CD4-positive, alpha-beta T cell treated with Interleukin-1 beta for 1 hour (primary cell): ENCODE measurements around the gene CLCN2.
A peak's percentile ranks its signal among the peaks of the same experiment; 100 is the strongest.

Source experiments
- DNase-seq, 2 donors: peaks; one replicate each; pipeline ENCODE4 v3.0.0-alpha.2; 2020 to 2022

Gene CLCN2

DNA sequence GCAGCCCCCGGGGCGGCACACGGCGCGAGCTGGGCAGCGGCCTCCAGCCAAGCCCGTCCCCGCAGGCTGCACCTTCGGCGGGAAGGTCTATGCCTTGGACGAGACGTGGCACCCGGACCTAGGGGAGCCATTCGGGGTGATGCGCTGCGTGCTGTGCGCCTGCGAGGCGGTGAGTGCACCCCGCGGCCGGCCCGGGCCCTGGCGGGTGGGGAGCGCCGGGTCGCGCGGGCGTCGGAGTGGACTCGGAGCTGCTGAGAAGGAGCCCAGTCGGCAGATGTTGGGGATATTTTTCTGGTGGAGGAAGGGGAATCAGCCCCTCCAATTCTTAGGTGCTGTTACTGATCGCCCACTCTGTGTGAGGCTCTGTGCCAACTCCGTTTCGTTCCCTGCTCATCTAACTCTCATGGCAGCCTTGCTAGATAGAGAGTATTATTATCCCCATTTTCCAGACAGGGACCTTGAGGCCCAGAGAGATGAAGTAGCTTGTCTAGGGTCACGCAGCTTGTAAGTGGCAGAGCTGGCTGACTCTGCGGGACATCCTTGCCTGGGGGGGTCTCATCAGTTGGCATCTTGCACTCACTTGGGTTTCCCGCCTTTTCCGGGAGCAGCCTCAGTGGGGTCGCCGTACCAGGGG is 19.3 kb upstream of the CLCN2 start:
- no peak for DNase-seq

DNA sequence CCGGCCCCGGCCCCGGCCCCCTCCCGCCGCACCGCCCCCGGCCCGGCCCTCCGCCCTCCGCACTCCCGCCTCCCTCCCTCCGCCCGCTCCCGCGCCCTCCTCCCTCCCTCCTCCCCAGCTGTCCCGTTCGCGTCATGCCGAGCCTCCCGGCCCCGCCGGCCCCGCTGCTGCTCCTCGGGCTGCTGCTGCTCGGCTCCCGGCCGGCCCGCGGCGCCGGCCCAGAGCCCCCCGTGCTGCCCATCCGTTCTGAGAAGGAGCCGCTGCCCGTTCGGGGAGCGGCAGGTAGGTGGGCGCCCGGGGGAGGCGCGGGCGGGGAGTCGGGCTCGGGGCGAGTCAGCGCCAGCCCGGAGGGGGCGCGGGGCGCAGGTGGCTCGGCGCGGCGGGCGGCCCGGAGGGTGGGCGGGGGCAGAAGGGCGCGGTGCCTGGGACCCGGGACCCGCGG is 18.8 kb upstream of the CLCN2 start:
- peak in 1 of 2 donors; percentile 22 for DNase-seq

DNA sequence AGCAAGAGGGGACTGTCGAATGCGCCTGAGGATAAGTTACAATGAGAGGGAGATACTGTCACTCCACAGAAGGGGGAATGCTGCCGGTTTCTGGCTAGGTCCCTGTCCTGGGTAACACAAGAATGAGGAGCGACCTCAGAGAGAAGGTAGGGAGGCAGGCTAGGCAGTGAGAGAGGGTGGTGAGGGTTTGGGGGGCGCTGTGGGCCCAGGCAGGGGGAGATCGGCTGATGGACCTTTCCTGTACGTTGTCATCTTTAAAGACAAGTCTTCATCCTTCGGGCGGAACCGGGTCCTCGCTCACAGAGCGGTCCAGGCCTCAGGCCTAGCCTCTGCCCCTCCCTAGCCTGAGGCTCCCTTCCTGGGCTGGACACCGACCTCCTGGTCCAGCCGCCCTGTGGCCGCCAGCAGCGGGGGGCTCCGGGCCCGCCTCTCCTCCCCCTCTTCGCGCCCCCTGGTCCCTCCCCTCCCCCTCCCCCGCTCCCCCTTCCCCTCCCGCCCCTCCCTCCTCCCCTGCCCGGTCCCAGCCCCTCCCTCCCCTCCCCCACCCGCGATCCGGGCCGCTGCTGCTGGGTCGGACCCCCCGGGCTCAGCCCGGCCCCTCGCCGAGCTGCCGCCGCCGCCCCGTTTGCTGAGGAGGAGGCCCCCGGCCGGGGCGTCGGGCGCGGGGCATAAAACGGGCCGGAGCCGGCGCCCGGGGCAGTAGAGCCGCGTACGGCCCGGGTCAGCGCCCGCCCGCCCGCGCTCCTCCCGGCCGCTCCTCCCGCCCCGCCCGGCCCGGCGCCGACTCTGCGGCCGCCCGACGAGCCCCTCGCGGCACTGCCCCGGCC is 18.2 kb upstream of the CLCN2 start, which contains the start of gene CHRD:
Gene CHRD (plus strand): TSS at position 697 of the 827 bp plus-strand sequence. CDS start 265 bp downstream, outside the sequence.
- no peak for DNase-seq

DNA sequence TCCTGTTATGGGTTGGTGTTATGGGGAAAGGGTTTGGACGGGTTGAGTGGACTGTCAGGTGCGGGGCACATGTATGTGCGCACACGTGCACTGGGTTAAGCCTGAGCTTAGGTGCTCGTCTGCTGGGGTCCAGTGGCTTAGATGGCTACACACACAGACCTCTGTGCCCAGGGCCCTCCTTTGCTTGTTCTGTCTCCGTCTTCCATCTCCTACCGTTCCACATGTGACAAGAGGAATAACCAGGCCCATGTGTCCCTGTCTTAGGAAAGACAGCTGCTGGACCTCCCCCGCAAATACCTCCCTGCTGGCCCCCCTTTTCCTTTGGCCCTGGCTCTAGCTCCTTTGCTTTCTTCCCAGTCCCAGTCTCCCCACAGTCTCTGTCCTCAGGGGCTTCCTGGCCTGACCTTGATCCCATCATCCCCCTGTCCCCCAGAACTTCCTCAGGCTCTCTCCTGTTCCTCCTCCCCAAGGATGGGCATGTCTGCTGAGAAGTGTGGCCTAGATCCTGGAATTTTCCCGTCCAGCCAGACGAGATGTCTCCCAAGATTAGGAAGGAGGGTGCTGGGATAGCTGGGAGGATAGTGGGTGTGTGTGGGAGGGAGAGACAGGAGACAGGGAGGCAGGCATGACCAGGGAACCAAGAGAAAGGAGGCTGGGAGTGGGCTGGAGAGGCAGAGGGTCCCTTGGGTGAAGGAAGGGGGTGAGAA is 17.4 kb upstream of the CLCN2 start:
- DNase-seq: no peak

DNA sequence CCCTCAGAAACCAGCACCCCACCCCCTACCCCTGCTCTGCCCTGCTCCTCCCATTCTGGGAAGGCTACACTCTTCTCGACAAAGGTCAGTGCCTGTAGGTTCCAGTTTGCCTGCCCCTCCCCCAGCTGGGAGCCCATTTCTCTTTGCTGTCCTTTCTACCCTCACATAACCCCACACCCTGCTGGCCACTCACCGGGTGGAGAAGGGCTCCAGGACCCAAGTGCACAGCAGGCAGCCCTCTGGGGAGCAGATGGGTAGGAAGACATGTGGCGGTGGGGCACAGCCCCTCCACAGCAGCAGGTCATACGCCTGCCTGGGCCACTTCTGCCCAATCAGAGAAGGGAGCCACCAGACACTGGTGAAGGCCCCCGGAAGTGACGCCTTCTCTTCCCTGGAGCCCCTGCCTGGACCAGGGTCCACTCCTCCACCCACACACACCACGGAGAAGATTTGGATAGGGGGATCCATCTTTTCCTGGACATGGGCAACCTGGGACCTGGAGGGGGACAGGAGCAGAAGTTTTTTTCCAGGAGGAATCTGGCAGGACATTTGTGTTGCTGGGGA is 16.6 kb upstream of the CLCN2 start, which contains the start of gene THPO:
Gene THPO (minus strand): TSS at position 326 of the 564 bp plus-strand sequence. CDS start 1,948 bp downstream, outside the sequence.
- no peak for DNase-seq

DNA sequence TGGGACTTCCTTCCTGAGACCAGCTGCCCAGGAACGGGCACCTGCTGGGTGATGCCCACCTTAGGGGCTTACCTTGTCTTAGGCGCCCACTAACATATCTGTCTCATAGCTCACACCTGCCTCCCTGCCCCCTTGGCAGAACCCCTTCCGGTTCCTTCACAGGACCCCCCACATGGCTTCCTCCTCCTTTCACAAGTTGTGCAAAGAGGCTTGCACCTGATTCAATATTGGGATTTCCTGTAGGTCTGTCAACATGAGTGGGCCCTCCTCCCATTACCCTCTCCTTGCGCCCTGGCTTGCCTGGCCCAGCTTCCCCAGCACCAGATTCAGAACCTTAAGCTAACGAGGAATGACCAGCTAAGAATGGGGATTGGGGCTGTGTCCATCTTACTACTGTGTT is 16.0 kb upstream of the CLCN2 start:
- no peak for DNase-seq

DNA sequence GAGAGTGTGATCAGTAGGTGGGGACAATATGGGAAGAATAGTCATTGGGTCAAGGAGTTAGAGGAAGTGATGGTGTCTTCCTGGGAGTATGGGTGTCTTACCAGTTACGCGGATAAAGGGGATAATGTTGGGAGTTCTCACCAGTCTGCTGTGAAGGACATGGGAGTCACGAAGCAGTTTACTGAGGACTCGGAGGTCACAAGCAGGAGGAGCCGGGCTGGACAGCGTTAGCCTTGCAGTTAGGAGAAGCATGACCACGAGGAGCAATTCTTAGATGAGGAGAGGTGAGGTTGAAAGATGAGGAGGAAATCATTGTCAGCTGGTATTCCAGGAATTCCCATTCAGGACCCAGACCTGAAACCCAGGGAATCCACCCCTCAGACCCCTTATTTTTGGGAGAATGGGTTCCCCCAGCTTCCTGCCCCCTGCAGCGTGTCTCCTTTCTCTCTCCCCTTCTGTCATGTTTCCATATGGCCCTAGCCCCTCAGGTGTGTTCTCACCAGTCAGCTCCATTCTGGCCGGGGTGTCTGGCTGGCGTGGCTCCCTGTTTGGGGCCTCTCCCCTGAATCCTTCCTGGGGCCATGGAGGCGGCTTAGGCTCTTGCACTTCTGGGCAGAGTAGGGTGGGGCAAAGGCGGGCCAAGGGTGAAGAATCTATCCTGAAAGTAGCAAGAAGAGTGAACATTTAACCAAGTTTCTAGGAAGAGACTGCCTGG is 14.5 kb upstream of the CLCN2 start:
- no peak for DNase-seq

DNA sequence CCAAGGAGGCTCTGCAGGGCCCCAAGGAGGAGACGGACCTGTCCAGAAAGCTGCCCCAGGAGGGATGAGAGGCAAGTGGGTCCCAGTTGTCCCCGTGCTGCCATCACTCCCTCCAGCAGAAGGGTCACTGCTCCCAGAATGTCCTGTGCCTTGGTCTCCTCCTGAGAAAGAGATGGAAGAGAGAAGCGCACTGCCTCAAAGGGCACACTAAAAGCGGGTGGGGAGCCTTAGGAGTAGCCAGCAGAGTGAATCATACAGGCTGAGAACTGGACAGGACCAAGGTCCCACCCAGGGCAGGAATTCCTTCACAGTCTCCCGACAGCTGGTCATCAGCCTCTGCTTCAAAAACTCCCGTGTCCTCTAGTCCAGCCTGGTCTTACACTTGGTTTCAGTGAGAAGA is 12.0 kb upstream of the CLCN2 start:
- DNase-seq: no peak

DNA sequence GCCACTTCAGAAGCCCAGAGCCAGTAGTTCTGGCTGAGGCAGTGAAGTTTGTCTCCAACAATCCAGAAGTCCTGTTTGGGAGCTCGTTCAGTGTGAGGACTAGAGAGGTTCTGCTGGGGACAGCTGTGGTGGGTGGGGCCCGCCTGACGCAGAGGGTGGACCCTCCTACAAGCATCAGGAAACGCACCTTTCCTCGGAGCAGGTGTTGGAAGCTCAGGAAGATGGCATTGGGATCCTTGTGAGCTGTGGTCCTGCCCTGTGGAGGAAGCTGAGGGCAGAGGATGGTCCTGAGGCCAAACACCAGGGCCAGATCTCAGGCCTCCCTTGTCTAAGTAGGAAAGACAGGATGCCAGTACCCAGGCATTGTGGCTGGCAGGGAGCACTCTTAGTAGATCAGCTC is 11.5 kb upstream of the CLCN2 start:
- DNase-seq: no peak

DNA sequence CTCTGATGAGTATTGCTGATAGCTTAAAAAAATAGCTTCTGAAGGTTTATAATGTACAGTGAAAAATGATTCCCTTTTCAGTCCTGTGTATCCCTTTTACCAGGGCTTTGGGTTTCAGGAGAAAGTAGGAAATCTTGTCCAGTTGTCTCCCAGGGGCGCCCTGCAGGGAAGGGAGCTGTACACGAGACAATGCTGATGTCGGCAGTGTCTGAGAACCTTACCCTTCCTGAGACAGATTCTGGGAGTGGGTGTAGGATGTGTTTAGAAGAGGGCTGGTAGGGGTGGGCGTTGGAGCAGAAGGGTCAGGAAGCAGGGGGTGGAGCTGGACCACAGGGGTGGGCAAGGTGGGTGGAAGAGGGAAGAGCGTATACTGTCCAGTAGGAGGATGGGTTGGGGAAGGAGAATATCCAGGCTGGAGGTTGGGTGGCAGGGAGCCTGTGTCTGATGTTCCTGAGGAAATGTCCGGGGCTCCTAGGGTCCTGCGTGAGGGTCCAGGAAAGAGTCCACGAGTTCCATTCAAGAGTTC is 11.0 kb upstream of the CLCN2 start:
- DNase-seq: no peak

DNA sequence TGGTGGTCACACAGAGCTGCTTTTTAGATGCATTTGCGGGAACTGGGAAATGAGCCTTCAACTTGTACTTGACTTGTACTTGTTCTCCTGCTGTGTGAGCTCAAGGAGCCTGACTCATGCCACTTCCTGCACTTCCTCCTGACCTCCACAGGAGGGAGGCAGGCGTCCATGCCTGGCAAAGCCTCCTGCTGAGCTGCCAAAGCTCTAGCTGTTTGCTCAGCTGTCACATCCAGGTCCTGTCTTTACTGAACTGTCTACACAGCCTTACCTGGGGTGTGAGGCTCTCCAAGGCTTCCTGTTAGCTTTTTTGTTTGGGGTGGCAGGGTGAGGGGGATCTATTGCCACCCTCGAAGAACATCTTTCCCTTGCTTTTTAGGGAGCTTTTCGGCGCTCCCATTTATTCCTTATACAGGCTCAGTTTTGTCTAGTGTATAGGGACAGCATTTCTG is 10.2 kb upstream of the CLCN2 start:
- peak; percentile 64 to 69 for DNase-seq

DNA sequence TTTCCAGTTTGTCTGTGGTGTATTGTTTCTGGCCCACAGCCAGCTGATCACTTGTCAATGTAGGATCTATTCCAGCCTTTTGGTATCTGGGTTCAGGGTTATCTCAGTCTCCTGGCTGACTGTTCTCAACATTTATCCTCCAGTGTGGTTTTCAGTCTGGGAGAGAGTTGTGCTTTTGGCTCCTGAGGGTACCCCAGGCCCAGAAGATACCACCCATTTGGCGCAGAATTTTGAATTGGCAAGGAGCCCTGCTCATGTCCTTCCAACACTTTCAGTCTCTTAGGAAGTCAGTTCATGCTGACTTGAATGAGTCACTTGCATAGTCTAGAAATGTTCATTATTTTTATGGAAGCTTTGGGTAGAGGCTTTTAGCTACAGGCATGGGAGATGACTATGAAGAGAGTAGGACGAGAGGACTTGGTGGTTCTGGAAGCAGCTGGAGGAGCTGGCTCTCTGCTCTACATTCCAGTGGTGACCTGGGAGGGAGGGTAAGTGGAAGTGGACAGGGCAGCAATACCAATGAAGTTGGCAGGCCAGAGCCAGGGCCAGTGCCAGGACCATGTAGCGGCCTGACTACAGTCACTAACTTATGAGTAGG is 7.3 kb upstream of the CLCN2 start:
- DNase-seq: no peak

DNA sequence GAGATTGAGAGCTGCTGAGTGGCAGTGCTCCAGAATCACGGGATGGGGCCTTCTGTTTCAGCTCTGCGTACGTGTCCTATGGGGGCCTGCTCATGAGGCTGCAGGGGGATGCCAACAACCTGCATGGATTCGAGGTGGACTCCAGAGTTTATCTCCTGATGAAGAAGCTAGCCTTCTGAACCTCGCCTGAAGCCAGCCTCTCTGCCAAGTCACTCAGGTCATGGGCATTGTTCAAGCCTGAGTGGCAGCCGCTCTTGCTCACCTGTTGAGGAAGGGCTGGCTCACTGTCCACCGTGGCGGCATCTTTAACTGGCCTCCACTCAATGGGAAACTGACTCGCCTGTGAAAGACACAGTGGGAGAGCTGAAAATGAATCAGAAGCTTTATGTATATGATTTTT is 6.7 kb upstream of the CLCN2 start:
- DNase-seq: no peak

DNA sequence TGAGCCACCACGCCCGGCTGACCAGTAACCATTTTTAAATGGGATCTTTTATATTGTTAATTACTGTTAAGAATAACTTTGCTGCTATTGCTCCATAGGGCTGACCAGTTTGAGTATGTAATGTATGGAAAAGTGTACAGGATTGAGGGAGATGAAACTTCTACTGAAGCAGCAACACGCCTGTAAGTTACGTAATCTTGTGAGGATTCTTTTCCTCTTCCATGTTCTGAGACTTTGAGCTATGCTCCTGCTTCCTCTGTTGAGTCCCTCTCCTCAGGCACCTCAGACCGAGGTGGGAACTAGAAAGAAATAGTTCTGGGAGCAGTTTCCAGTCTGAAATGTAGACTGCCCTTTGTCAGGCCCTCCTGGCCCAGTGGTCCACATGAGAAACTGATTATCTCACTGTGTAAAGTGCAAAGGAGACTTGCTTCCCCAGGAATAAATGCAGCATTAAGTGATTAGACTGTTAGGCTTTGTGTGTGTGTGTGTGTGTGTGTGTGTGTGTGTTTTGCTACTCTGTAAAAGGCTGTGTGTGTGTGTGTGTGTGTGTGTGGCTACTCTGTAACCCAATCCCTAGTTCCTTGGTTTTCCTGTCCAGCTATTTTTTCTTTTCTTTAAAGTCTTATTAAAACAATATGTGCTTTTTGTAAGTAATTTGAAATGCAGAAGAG is 5.3 kb upstream of the CLCN2 start:
- no peak for DNase-seq

DNA sequence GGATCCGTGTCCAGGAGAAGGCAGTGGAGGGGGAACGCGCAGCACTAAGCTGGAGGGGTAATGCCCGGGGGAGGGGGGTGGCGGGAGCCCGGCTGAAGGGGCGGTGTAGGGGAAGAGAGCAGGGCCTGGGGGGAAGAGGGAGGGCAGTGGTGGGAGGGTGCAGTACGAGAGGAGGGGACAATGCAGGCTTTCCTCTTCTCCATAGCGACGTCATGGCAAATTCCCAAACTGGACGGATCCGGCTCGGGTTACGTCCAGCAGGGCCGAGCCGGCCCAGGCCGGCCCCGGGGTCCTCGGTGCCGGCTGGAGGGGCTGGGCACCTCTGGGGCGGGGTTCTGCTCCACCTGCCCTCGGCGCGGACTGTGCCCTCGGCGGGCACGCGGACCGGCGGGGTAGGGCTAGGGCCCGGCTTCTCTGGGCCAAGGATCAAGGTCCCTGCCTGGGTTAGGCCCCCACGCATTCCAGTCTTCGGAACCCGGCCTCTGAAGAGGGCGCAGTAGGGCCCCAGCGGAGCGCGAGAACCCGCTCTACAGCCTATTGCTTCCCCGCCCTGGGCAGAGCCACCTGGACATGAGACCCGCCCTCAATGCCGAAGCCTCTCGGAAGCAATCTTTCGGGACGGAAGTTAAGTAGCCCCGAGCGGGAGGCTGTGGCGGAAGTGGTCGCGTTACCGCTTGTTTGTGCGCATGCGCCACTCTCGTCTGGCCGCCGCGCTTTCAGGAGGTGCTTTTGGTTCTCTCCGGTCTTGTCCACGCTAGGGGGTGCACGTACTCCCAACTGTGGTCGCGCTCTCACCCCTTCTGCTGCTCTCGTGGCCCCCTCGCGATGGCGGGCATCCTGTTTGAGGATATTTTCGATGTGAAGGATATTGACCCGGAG is 1.5 kb upstream of the CLCN2 start:
- peak; percentile 94 to 96 for DNase-seq

DNA sequence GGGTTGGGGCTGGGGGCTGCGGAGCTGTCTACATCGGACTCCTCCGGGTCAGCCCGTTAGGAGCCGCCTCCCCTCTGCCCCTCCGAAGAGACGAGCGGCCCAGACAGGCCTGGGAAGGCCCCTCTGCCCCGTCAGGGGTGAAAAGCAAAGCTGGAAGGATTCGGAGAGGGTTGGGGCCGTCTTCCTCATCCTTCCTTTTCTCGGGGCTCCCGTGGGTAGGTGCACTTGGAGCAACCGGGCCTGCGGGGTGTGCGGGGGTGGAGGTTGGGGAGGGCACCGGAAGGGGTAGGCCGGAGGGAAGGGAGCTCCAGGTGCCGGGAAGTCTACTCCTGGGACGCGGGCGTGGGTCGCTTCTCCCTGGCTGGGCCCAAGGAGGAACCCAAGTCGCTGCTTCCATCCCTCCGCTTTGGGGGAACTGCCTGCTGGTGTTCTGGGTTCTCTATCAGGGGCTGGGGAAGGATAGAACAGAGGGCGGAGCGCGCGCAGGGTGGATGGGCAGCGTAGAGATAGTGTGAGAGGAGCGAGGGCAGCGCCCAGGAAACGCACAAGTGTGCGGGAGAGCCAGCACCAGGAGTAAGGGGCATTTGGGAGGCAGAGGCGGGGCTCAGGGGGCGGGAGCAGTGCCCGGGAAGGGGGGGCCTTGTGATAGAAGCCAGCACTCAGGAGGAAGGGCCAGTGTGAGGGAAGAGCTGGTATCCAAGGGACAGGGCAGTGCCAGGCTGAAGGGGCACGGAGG is 695 bp upstream of the CLCN2 start:
- peak; percentile 21 to 32 for DNase-seq

DNA sequence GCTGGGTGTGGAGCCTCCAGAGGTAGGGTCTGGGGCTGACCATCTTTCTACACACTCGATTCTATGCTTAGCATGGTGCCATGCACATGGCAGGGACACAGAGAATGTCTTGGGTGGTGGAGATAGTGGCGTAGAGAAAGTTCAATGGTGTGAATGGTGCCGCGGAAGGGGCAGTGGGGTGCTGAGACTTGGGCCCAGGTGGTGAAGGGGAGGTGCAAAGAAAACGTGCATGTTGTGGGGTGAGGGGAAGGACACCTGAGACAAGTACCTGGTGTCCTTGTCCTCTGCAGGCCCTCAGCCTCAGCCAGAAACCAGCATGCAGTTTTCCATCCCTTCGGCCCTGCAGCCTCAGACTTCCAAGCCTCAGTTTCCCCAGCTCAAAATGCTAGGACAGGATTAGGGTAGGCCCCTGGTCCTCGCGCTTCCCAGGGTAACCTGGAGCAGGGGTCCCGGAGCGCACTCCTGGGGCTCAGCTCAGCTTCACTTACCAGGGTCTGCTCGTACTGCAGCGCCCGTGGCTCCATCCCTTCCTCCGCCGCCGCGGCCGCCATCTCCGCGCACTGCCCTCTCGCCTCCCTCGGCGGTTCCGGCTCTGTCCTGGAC is 375 bp downstream of the CLCN2 start:
- DNase-seq: no peak

DNA sequence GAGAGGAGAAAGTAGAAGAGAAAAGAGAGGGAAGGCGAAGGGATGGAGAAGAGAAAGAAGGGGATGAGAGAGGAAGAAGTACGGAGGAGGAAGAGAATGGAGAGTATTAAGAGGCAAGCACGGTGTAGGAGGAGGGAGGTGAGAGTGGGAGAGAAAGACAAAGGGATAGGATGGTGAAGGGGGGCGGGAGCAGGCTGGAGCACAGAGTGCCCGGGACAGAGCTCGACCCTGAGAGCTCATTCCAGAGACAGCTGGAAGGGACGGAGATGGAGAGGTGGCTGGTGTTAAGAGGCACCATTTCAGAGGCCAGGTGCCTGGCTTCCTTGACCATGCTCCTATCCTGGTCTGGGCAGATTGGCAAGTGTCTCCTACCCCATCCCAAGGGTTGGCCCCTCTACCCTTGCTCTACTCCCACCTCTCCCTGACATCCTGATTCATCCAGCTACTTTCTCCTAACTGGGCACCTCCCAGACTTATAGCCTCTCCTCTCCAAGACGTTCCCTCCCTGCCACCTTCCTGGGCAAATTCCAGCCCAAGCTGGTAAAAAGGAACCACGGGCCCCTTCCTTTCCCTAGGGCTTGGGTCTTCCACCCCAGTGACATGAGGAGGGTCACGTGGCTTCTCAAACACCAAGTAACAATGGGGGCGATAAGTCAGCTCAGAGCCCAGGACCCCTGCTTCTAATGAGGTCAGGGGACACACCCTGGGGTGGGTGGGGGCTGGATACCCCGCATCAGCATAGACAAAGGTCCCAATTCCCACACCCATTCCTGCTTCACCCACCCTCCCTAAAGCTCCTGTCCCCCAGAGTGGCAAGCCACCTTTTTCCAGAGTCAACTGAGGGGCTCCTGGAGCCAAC is 1.1 kb downstream of the CLCN2 start:
- DNase-seq: no peak
